Stimulated activated CD4-positive, alpha-beta T cell treated with anti-CD3 and anti-CD28 coated beads, Interleukin-1b, Interleukin-23, amount 100 ng/mL, for 4 hours (primary cell): ENCODE measurements around the gene JMY.

ENCODE experiments used
- DNase-seq, 2 donors: peaks; one replicate each; pipeline ENCODE4 v3.0.0-alpha.2; 2020; ENCODE audit warnings: low read depth in 2 of 2

JMY gene

GRCh38 chr5:79235634-79236361, at the start of gene JMY:
Gene JMY, plus strand, starts transcription at chr5:79236131. Its CDS starts 520 bp downstream, at chr5:79236651.
- peak; percentile 68 to 77 for DNase-seq

- no peak for DNase-seq
Measured at GRCh38 chr5:79186455-79186854, 49.5 kb upstream of the JMY start.

GRCh38 chr5:79189439-79190234, 46.3 kb upstream of the JMY start:
- no peak for DNase-seq

- DNase-seq, result no peak
Measured at GRCh38 chr5:79190235-79190529, 45.7 kb upstream of the JMY start.

GRCh38 chr5:79191457-79191856, 44.5 kb upstream of the JMY start:
- no peak for DNase-seq

- DNase-seq, result no peak
Measured at GRCh38 chr5:79193643-79194042, 42.3 kb upstream of the JMY start.

GRCh38 chr5:79200573-79201183, 35.3 kb upstream of the JMY start:
- no peak for DNase-seq

GRCh38 chr5:79201206-79201605, 34.7 kb upstream of the JMY start:
- no peak for DNase-seq

- DNase-seq, result no peak
Measured at GRCh38 chr5:79202076-79202475, 33.9 kb upstream of the JMY start.

- DNase-seq, result no peak
Measured at GRCh38 chr5:79205965-79206364, 30.0 kb upstream of the JMY start.

GRCh38 chr5:79206541-79206940, 29.4 kb upstream of the JMY start:
- DNase-seq, result no peak

GRCh38 chr5:79209505-79209904, 26.4 kb upstream of the JMY start:
- DNase-seq, result no peak

- no peak for DNase-seq
Measured at GRCh38 chr5:79224286-79224984, 11.5 kb upstream of the JMY start.

- no peak for DNase-seq
Measured at GRCh38 chr5:79225026-79225425, 10.9 kb upstream of the JMY start.

GRCh38 chr5:79225441-79225840, 10.5 kb upstream of the JMY start:
- DNase-seq, result no peak

GRCh38 chr5:79227484-79228025, 8.4 kb upstream of the JMY start:
- no peak for DNase-seq

GRCh38 chr5:79229357-79230174, 6.4 kb upstream of the JMY start:
- no peak for DNase-seq

- DNase-seq, result no peak
Measured at GRCh38 chr5:79235261-79235633, 684 bp upstream of the JMY start.

GRCh38 chr5:79236362-79236969, 535 bp downstream of the JMY start:
- DNase-seq, result peak; percentile 3 to 29

- DNase-seq, result peak; percentile 2 to 21
Measured at GRCh38 chr5:79236970-79237739, 1.2 kb downstream of the JMY start.
